GM12878 (cell line): ENCODE data around the gene SDCCAG8. TPM values are rescaled to one million over a fixed set of nuclear protein-coding genes. Genes with fewer than 3 reads are reported as not detected.

Source experiments
- ATAC-seq: fragments of 200-7000 bp; cut with Tn5 transposase; 3 replicates; pipeline ENCODE4 v1.9.1; 2020; ENCODE audit warnings: mild to moderate bottlenecking, moderate library complexity
- BruUV-seq: library from RNA; stranded (reverse); fragments of 400-500 nt; replicated peaks from 2 replicates; lab custom pipeline; 2021; lab: Mats Ljungman, UMichigan
- CTCF ChIA-PET: fragments of 300-600 bp; sonication (Branson Sonifier 250); formaldehyde crosslinking; extraction: SDS; loops from one replicate; lab custom pipeline; 2021; ENCODE audit warnings: inconsistent platforms; lab: Yijun Ruan, JAX
- POLR2A ChIA-PET: fragments of 350-600 bp; formaldehyde crosslinking; extraction: SDS; loops from one replicate; lab custom pipeline; 2021; ENCODE audit warnings: inconsistent platforms; lab: Charles Lee
- RAD21 ChIA-PET: fragments of 300-600 bp; sonication (Branson Sonifier 250); formaldehyde crosslinking; loops from one replicate; lab custom pipeline; 2023; ENCODE audit warnings: antibody characterized with exemption; ENCODE audit not compliant: unreplicated experiment; lab: Charles Lee
- SMC1A ChIA-PET: fragments of 300-600 bp; sonication (Branson Sonifier 250); formaldehyde crosslinking; loops from one replicate; lab custom pipeline; 2023; ENCODE audit not compliant: unreplicated experiment, uncharacterized antibody; lab: Charles Lee
- DNase-seq: peaks from one replicate; pipeline ENCODE4 v3.0.0-alpha.2; 2011; ENCODE audit warnings: low read depth, low spot score
- FAIRE-seq: peaks from 3 replicates; lab custom pipeline; 2011; peaks lifted over from hg19 to GRCh38; lab: Jason Lieb, UNC
- H2AFZ ChIP-seq: 2 replicates; pipeline ENCODE4 v1.6.0; 2011; ENCODE audit warnings: low read depth, low read length, control low read depth; ENCODE audit not compliant: control insufficient read depth
- H3K27ac ChIP-seq: 2 replicates; pipeline ENCODE4 v1.5.1; 2011; ENCODE audit warnings: control low read depth; ENCODE audit not compliant: control insufficient read depth, insufficient read depth
- H3K27me3 ChIP-seq, 2 experiments: replicated peaks in 1 of 2; 2 replicates each; pipeline versions ENCODE4 v1.6.0 to v1.6.1; 2011; ENCODE audit warnings: low read length in 1 of 2; ENCODE audit not compliant: control insufficient read depth in 2 of 2, insufficient read depth in 2 of 2
- H3K36me3 ChIP-seq, 2 experiments: 2 replicates each; pipeline ENCODE4 v1.5.1; 2011; ENCODE audit warnings: low read length in 1 of 2; ENCODE audit not compliant: control insufficient read depth in 2 of 2, insufficient read depth in 2 of 2
- H3K4me1 ChIP-seq: 2 replicates; pipeline ENCODE4 v1.6.1; 2011; ENCODE audit warnings: mild to moderate bottlenecking, low read length, moderate library complexity, mixed read lengths; ENCODE audit not compliant: control insufficient read depth, insufficient read depth
- H3K4me2 ChIP-seq: 2 replicates; pipeline ENCODE4 v1.6.0; 2011; ENCODE audit warnings: control low read depth; ENCODE audit not compliant: control insufficient read depth, insufficient read depth
- H3K4me3 ChIP-seq: fragments of 200-600 bp; sonication (generic); 2 replicates; pipeline ENCODE4 v1.5.1; 2016
- H3K79me2 ChIP-seq: 2 replicates; pipeline ENCODE4 v1.6.0; 2011; ENCODE audit warnings: low read length; ENCODE audit not compliant: control insufficient read depth, insufficient read depth
- H3K9ac ChIP-seq: 2 replicates; pipeline ENCODE4 v1.8.0; 2011; ENCODE audit warnings: low read length, control low read depth, mixed read lengths; ENCODE audit not compliant: control insufficient read depth, insufficient read depth
- H3K9me3 ChIP-seq: replicated peaks from 3 replicates; pipeline ENCODE4 v1.5.1; 2011; ENCODE audit warnings: mild to moderate bottlenecking, low read length; ENCODE audit not compliant: control insufficient read depth, insufficient read depth
- H4K20me1 ChIP-seq: 2 replicates; pipeline ENCODE4 v1.6.0; 2011; ENCODE audit not compliant: control insufficient read depth, insufficient read depth
- CEBPZ ChIP-seq: fragments of 150-350 bp; IDR thresholded peaks from 2 replicates; pipeline ENCODE4 v1.6.1; 2016; ENCODE audit warnings: low read depth, low read length
- EZH2 ChIP-seq: IDR thresholded peaks from 2 replicates; pipeline ENCODE4 v1.6.1; 2012; ENCODE audit warnings: low read depth, mild to moderate bottlenecking, control low read depth, inconsistent platforms, low read length, borderline replicate concordance; ENCODE audit not compliant: control insufficient read depth
- MLLT1 ChIP-seq: fragments of 450-650 bp; IDR thresholded peaks from 2 replicates; pipeline ENCODE4 v1.6.1; 2016; ENCODE audit warnings: mild to moderate bottlenecking
- NKRF ChIP-seq: fragments of 450-650 bp; conservative IDR thresholded peaks from 2 replicates; pipeline ENCODE4 v1.6.1; 2017; ENCODE audit warnings: mild to moderate bottlenecking, moderate library complexity
- NR2F1 ChIP-seq: fragments of 450-650 bp; conservative IDR thresholded peaks from 2 replicates; pipeline ENCODE4 v1.6.1; 2017; ENCODE audit warnings: mild to moderate bottlenecking
- RELB ChIP-seq: fragments of 450-650 bp; IDR thresholded peaks from 2 replicates; pipeline ENCODE4 v1.6.1; 2017; ENCODE audit warnings: low read depth, mild to moderate bottlenecking, moderate library complexity
- SIN3A ChIP-seq: IDR thresholded peaks from 2 replicates; pipeline ENCODE4 v1.6.1; 2012; ENCODE audit warnings: low read depth, low read length, improper control_type of control experiment
- SREBF1 ChIP-seq: IDR thresholded peaks from 2 replicates; pipeline ENCODE4 v1.6.1; 2012; ENCODE audit warnings: mild to moderate bottlenecking, low read length
- SREBF2 ChIP-seq: IDR thresholded peaks from 2 replicates; pipeline ENCODE4 v1.6.1; 2012; ENCODE audit warnings: mild to moderate bottlenecking, low read length
- ZBED1 ChIP-seq: IDR thresholded peaks from 2 replicates; pipeline ENCODE4 v1.6.1; 2016; ENCODE audit warnings: borderline replicate concordance
- ZBTB4 ChIP-seq: fragments of 450-650 bp; formaldehyde crosslinking; IDR thresholded peaks from 2 replicates; pipeline ENCODE4 v1.4.0; 2022; ENCODE audit warnings: mild to moderate bottlenecking, moderate library complexity
- ZNF217 ChIP-seq: fragments of 450-650 bp; IDR thresholded peaks from 2 replicates; pipeline ENCODE4 v1.6.1; 2017; ENCODE audit warnings: antibody characterized with exemption, mild to moderate bottlenecking
- WGBS: methylation state at CpG from one replicate; pipeline ENCODE4 v1.1.6; 2016; ENCODE audit warnings: low lambda C conversion rate; ENCODE audit not compliant: insufficient replicate concordance, insufficient coverage; ENCODE audit errors: missing lambda C conversion rate; 5-methylcytosine and 5-hydroxymethylcytosine counted together
- in situ Hi-C: fragments of 300-500 bp; cut with MboI; formaldehyde crosslinking; loops from 9 replicates; pipeline ENCODE4 v1.14.3; 2018; ENCODE audit warnings: mixed read lengths
- intact Hi-C: fragments of 100-400 bp; cut with micrococcal nuclease; formaldehyde crosslinking; loops from one replicate; pipeline ENCODE4 v1.14.2; 2022; ENCODE audit not compliant: unreplicated experiment
- polyA plus RNA-seq, 11 experiments: library from polyadenylated mRNA; depleted of rRNA in 4 of 11; unstranded in 6 of 11; stranded (reverse) in 5 of 11; fragments of >200 nt; fragmentation: Nextera tagmentation in 4 of 11; fragmentation: Illumina TruSeq in 1 of 11; extraction: Ambion mirVana in 4 of 11; extraction: Trizol in 1 of 11; gene quantifications; 1 replicate in 1 of 11; 2 replicates in 10 of 11; pipeline versions ENCODE4 v1.2.1 to v1.2.3, GENCODE V29; 2011 to 2016; ENCODE audit warnings: inconsistent platforms in 2 of 11, missing spikeins in 2 of 11, low read depth in 1 of 11
- total RNA-seq, 4 experiments: library from RNA; depleted of rRNA in 3 of 4; stranded (reverse); fragments of >200 nt in 3 of 4; fragmentation: Illumina TruSeq in 1 of 4; extraction: Trizol in 1 of 4; gene quantifications; 2 replicates each; pipeline versions ENCODE4 v1.2.1 to v1.2.3, GENCODE V29; 2013 to 2021

The SDCCAG8 gene
- total and polyA plus RNA-seq, 10 of the 15 experiments (the other 5 are each of a cell fraction or from before 2014, with no cell fraction given), result 15.0 to 25.6 (median 20.6) TPM

- Histone ChIP-seq H3K79me2 (no peaks in the 10 kb centered on the region), H3K27ac (no peak overlapping the region), H3K9ac (no peak overlapping the region), H3K27me3 (no peaks in the 10 kb centered on the region), H2AFZ (no peak overlapping the region), H3K9me3 (no peaks in the 10 kb centered on the region), H3K4me3 (no peak overlapping the region), H4K20me1 (no peaks in the 10 kb centered on the region), H3K36me3 (no peaks in the 10 kb centered on the region), H3K4me2 (no peak overlapping the region)
- CTCF ChIA-PET, result interaction anchor here (0.9 kb wide), 1 partner anchor 19 kb away, joined by 3 read pairs; no protein-coding TSS in a partner anchor
- RAD21 ChIA-PET, result interaction anchor here (0.9 kb wide), 1 partner anchor 18 kb away, joined by 3 read pairs; no protein-coding TSS in a partner anchor
- in situ Hi-C loops (no loop called here), intact Hi-C loops (no loop called here)
- BruUV-seq, result no TSS peak
- WGBS, result 95% methylated on average over 1 of the region's 1 CpG
- SMC1A ChIA-PET, result no interaction called here
- no peak for FAIRE-seq
- POLR2A ChIA-PET, result no interaction called here
- no peak for DNase-seq
- ATAC-seq, result no peak
- TF ChIP-seq CEBPZ (no peak), ZBTB4 (CRISPR knock-in tag) (no peak), ZNF217 (no peak), NR2F1 (no peak), SIN3A (no peak), SREBF2 (no peak), NKRF (no peak), MLLT1 (no peak), RELB (no peak), EZH2 (no peak), ZBED1 (no peak), SREBF1 (no peak)
- TF ChIP-seq, all 136 proteins: peak for 0
- no peaks in the 10 kb centered on the region for H3K4me1 ChIP-seq
Measured at GRCh38 chr1:243391355-243391754, 135.5 kb downstream of the SDCCAG8 start.
